Spleen (tissue), 11 donors: Measurements from ENCODE around the gene LRCH1. TPM values are rescaled to one million over a fixed set of nuclear protein-coding genes. Genes with fewer than 3 reads are reported as not detected.

ENCODE experiments used
- DNase-seq: peaks from one replicate; pipeline ENCODE4 v3.0.0-alpha.2; 2020
- H3K27ac ChIP-seq, 8 donors: fragments of 200-600 bp; sonication (generic) in 7 of 8; 1 replicate in 4 of 8; 2 replicates in 4 of 8; pipeline versions ENCODE4 v1.5.0 to v1.8.0; 2016 to 2021; ENCODE audit warnings: inconsistent platforms in 4 of 8, mild to moderate bottlenecking in 4 of 8, moderate library complexity in 1 of 8
- H3K27me3 ChIP-seq, 7 donors: fragments of 200-600 bp; sonication (generic) in 6 of 7; replicated peaks in 1 of 7; 1 replicate in 4 of 7; 2 replicates in 3 of 7; pipeline versions ENCODE4 v1.5.0 to v1.8.0; 2016 to 2021; ENCODE audit warnings: inconsistent platforms in 3 of 7, mild to moderate bottlenecking in 1 of 7
- H3K36me3 ChIP-seq, 6 donors: fragments of 200-600 bp; sonication (generic) in 5 of 6; 1 replicate in 4 of 6; 2 replicates in 2 of 6; pipeline versions ENCODE4 v1.5.0 to v1.8.0; 2016 to 2021; ENCODE audit warnings: inconsistent platforms in 2 of 6
- H3K4me1 ChIP-seq, 6 donors: fragments of 200-600 bp; sonication (generic) in 5 of 6; 1 replicate in 3 of 6; 2 replicates in 3 of 6; pipeline versions ENCODE4 v1.5.0 to v1.8.0; 2016 to 2021; ENCODE audit warnings: inconsistent platforms in 3 of 6
- H3K4me3 ChIP-seq, 8 donors: fragments of 200-600 bp; sonication (generic) in 7 of 8; 1 replicate in 4 of 8; 2 replicates in 4 of 8; pipeline versions ENCODE4 v1.5.0 to v1.8.0; 2016 to 2021; ENCODE audit warnings: inconsistent platforms in 4 of 8, mild to moderate bottlenecking in 4 of 8, moderate library complexity in 2 of 8
- H3K9me3 ChIP-seq, 8 donors: fragments of 200-600 bp; sonication (generic) in 7 of 8; 1 replicate in 4 of 8; 2 replicates in 4 of 8; pipeline versions ENCODE4 v1.5.0 to v1.8.0; 2016 to 2021; ENCODE audit warnings: inconsistent platforms in 4 of 8
- CTCF ChIP-seq, 11 experiments: fragments of 200-600 bp in 7 of 11; fragments of 450-650 bp in 4 of 11; sonication (generic) in 4 of 11; IDR thresholded peaks in 8 of 11; conservative IDR thresholded peaks in 3 of 11; 1 replicate in 7 of 11; 2 replicates in 4 of 11; pipeline versions ENCODE4 v1.4.0 to v1.8.0; 2016 to 2021; ENCODE audit warnings: antibody characterized with exemption in 11 of 11, inconsistent platforms in 4 of 11, mild to moderate bottlenecking in 1 of 11
- POLR2A ChIP-seq, 3 donors: fragments of 450-650 bp; IDR thresholded peaks; one replicate each; pipeline ENCODE4 v1.5.1; 2017; ENCODE audit warnings: antibody characterized with exemption in 3 of 3, mild to moderate bottlenecking in 1 of 3
- POLR2AphosphoS5 ChIP-seq, 3 donors: sonication (generic); formaldehyde crosslinking; IDR thresholded peaks; one replicate each; pipeline ENCODE4 v1.5.1; 2017; ENCODE audit warnings: antibody characterized with exemption in 3 of 3
- WGBS, 5 donors: extraction: QIAGEN DNeasy Blood & Tissue Kit in 3 of 5; methylation state at CpG; one replicate each; pipeline versions ENCODE4 v1.1.5 to v1.1.7; 2013 to 2018; 5-methylcytosine and 5-hydroxymethylcytosine counted together
- intact Hi-C: fragments of 100-400 bp; cut with DNase I; formaldehyde crosslinking; loops from one replicate; pipeline ENCODE4 v1.15.0; 2023; ENCODE audit warnings: low total_unique reads
- polyA plus RNA-seq, 3 donors: library from polyadenylated mRNA; stranded (reverse); fragments of 200-250 nt; gene quantifications; one replicate each; pipeline ENCODE4 v1.2.1, GENCODE V29; 2013
- total RNA-seq, 7 donors: library from RNA; depleted of rRNA in 3 of 7; stranded (reverse); fragments of >200 nt in 3 of 7; fragmentation: NEBNext Ultra II Directional in 4 of 7; extraction: Animal tissue kit (Norgen Biotek cat#: 25700) in 4 of 7; gene quantifications; one replicate each; pipeline versions ENCODE4 v1.1.0 to v1.2.1, GENCODE V29; 2016 to 2021
- donor health status: healthy with polysubstance abuse.
- donor health status: DM: no; HTN: no; CAD: no; lungs with moderate emphysema.
- donor health status: DM: no; HTN: no; CAD: no.
- donor health status: Bipolar disorder and iron deficiency.
- donor health status: healthy.
- donor health status: DM: no; HTN: no; CAD: no.
- donor health status: DM: yes; HTN: yes; CAD: no.

LRCH1 gene
- total and polyA plus RNA-seq, 10 donors: 7.4 to 41.6 (median 34.6) TPM

- Histone ChIP-seq H3K36me3 (peaks cover 0 to 28% (median 3%) of the 10 kb centered on the region in 6 donors), H3K27me3 (no peaks in the 10 kb centered on the region), H3K4me3 (no peak overlapping the region), H3K4me1 (peaks cover 30 to 77% (median 48%) of the 10 kb centered on the region in 6 donors), H3K9me3 (no peaks in the 10 kb centered on the region), H3K27ac (peak overlapping the region in 6 of 8 donors; percentile 76 to 84 (median 82))
- 36 to 45% (median 43%) methylated on average over 6 of the region's 6 CpGs for WGBS, 5 donors
- DNase-seq: no peak
- TF ChIP-seq POLR2A (IDR thresholded peaks at IDR 0.05): no peak
- TF ChIP-seq CTCF (IDR thresholded peaks at IDR 0.05 in 8 of 11, conservative IDR thresholded peaks at IDR 0.05 in 3 of 11): no peak
- TF ChIP-seq POLR2AphosphoS5 (IDR thresholded peaks at IDR 0.05): no peak
- intact Hi-C loops: no loop called here
Measured at GRCh38 chr13:46668931-46669525, 116.1 kb downstream of the LRCH1 start.

GRCh38 chr13:46672338-46673090 lies 119.5 kb downstream of the LRCH1 start:
- TF ChIP-seq CTCF (IDR thresholded peaks at IDR 0.05 in 8 of 11, conservative IDR thresholded peaks at IDR 0.05 in 3 of 11) (no peak), POLR2A (IDR thresholded peaks at IDR 0.05) (no peak), POLR2AphosphoS5 (IDR thresholded peaks at IDR 0.05) (no peak)
- peaks cover 0 to 28% (median 3%) of the 10 kb centered on the region in 6 donors for H3K36me3 ChIP-seq
- no peak for DNase-seq
- H3K4me1 ChIP-seq: peaks cover 12 to 71% (median 31%) of the 10 kb centered on the region in 6 donors
- no peak overlapping the region for H3K4me3 ChIP-seq
- intact Hi-C loops: no loop called here
- no peak overlapping the region for H3K27ac ChIP-seq
- no peaks in the 10 kb centered on the region for H3K27me3 ChIP-seq
- no peaks in the 10 kb centered on the region for H3K9me3 ChIP-seq
- WGBS, 5 donors: 90 to 97% (median 93%) methylated on average over 15 of the region's 15 CpGs

- no peak overlapping the region for H3K27ac ChIP-seq
- TF ChIP-seq POLR2A (IDR thresholded peaks at IDR 0.05): no peak
- TF ChIP-seq CTCF (IDR thresholded peaks at IDR 0.05 in 8 of 11, conservative IDR thresholded peaks at IDR 0.05 in 3 of 11): no peak
- TF ChIP-seq POLR2AphosphoS5 (IDR thresholded peaks at IDR 0.05): no peak
- DNase-seq: no peak
- no peaks in the 10 kb centered on the region for H3K9me3 ChIP-seq
- intact Hi-C loops: no loop called here
- H3K4me3 ChIP-seq: no peak overlapping the region
- H3K27me3 ChIP-seq: no peaks in the 10 kb centered on the region
- peaks cover 0 to 26% (median 3%) of the 10 kb centered on the region in 6 donors for H3K36me3 ChIP-seq
- peaks cover 20 to 70% (median 33%) of the 10 kb centered on the region in 6 donors for H3K4me1 ChIP-seq
Measured at GRCh38 chr13:46675016-46675415, 122.0 kb downstream of the LRCH1 start.

- no peak for DNase-seq
- H3K27me3 ChIP-seq: no peaks in the 10 kb centered on the region
- H3K4me3 ChIP-seq: no peak overlapping the region
- peak overlapping the region in 4 of 8 donors; percentile 2 to 45 (median 8) for H3K27ac ChIP-seq
- no peak for TF ChIP-seq POLR2A (IDR thresholded peaks at IDR 0.05)
- TF ChIP-seq CTCF (IDR thresholded peaks at IDR 0.05 in 8 of 11, conservative IDR thresholded peaks at IDR 0.05 in 3 of 11): no peak
- TF ChIP-seq POLR2AphosphoS5 (IDR thresholded peaks at IDR 0.05): no peak
- intact Hi-C loops: no loop called here
- H3K36me3 ChIP-seq: peaks cover 0 to 15% (median under 1%) of the 10 kb centered on the region in 6 donors
- H3K4me1 ChIP-seq: peaks cover 26 to 75% (median 44%) of the 10 kb centered on the region in 6 donors
- 40 to 56% (median 46%) methylated on average over 3 of the region's 3 CpGs for WGBS, 5 donors
- H3K9me3 ChIP-seq: no peaks in the 10 kb centered on the region
Measured at GRCh38 chr13:46676378-46676725, 123.4 kb downstream of the LRCH1 start.
